BLaER1 (cell line): Measurements from ENCODE around the gene DCLRE1B.

Source experiments
- H3K27ac ChIP-seq: shearing (Covaris generic); formaldehyde crosslinking; 2 replicates; pipeline ENCODE4 v1.8.1; 2022
- H3K27me3 ChIP-seq: shearing (Covaris generic); formaldehyde crosslinking; 2 replicates; pipeline ENCODE4 v1.8.1; 2022
- H3K36me3 ChIP-seq: shearing (Covaris generic); formaldehyde crosslinking; 2 replicates; pipeline ENCODE4 v1.8.1; 2022
- H3K4me1 ChIP-seq: shearing (Covaris generic); formaldehyde crosslinking; 2 replicates; pipeline ENCODE4 v1.8.1; 2022
- H3K4me2 ChIP-seq: shearing (Covaris generic); formaldehyde crosslinking; 2 replicates; pipeline ENCODE4 v1.8.1; 2022
- H3K4me3 ChIP-seq: shearing (Covaris generic); formaldehyde crosslinking; 2 replicates; pipeline ENCODE4 v1.8.1; 2022
- H3K9ac ChIP-seq: shearing (Covaris generic); formaldehyde crosslinking; 2 replicates; pipeline ENCODE4 v1.8.1; 2022
- H3K9me3 ChIP-seq: shearing (Covaris generic); formaldehyde crosslinking; 2 replicates; pipeline ENCODE4 v1.8.1; 2022
- H4K20me1 ChIP-seq: shearing (Covaris generic); formaldehyde crosslinking; 2 replicates; pipeline ENCODE4 v1.8.1; 2022
- Cebpa-rat ChIP-seq: shearing (Covaris generic); IDR thresholded peaks from 2 replicates; pipeline ENCODE4 v1.8.1; 2022

Gene DCLRE1B

DNA sequence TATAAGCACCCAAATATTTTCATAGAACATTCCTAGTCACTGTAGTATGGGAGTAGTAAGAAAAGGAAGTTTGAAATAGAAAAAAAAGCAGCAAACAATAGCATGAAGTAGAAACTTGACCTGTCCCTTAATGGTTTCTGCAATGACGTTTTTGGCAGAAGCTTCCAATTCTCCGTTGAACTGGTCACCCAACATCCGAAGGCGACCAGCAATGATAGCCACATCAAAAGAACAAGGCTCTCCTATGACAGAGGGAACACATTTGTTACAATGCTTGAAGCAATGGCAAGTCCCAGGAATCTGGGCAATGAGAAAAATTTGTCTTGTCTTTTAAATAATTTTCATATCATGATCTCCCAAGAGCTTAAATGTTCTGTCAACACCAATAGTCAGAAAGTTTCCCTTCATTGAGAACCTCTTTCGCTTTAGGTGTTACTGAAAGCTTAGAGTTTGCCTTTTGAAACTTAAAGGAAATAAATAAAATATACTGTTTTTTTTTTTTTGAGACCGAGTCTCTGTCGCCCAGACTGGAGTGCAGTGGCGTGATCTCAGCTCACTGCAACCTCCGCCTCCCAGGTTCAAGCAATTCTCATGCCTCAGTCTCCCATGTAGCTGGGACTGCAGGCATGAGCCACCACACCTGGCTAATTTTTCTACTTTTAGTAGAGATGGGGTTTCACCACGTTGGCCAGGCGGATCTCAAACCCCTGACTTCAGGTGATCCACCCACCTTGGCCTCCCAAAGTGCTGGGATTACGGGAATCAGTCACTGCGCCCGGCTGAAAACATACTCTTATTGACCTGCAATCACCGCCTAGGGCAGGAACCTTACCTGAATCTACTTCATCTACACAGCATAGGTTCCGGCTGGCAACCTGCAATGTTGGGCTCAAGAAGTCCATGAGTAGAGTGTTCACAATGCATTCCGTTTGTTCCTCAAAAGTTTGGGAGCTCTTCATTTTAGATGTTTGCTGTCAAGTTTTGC, 18.4 kb upstream of the DCLRE1B start:
- Histone ChIP-seq H3K9me3 (no peaks in the 10 kb centered on the region), H3K27ac (no peak overlapping the region), H3K4me2 (no peak overlapping the region), H3K4me3 (no peak overlapping the region), H4K20me1 (no peaks in the 10 kb centered on the region), H3K4me1 (peaks cover 11% of the 10 kb centered on the region), H3K36me3 (no peaks in the 10 kb centered on the region), H3K9ac (no peak overlapping the region), H3K27me3 (no peaks in the 10 kb centered on the region)
- no peak for TF ChIP-seq Cebpa-rat

DNA sequence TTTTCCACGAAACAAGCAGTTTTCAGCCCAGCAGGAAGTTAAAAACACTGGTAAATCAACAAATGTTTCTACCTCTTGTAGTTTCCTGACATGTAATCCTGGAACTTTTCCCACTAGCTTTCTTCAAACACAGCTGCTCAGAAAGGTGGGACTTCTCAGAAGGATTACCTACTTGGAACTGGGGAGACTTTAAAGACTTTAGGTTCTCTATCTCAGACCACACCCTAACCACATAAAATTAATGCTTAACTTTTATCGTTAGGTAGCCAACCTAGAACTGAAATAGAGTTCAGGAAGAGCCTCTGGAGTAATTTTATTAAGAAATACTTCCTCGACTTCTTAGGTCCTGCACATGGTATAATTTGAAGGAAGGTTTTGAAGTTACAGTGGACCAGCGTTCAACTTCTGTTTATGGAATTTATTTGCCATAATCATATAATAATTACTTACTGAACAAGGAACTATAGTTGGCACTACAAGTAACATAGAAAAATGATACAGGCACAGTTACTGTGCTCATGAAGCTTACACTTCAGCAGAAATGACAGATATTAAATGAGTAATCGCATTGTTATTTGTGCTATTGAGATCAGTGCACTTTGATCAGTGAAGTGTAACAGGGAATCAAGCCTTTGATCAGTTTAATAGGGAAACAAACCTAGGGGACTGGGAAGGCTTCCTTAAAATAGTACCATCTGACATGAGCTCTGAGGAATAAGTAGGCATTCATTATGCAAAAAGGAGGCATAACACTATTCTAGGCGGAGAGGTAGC, 17.5 kb upstream of the DCLRE1B start, which contains the start of gene BCL2L15:
Gene BCL2L15 (minus strand): TSS at position 180 of the 774 bp plus-strand sequence. CDS start 206 bp downstream, outside the sequence.
- no peaks in the 10 kb centered on the region for H4K20me1 ChIP-seq
- peaks cover 18% of the 10 kb centered on the region for H3K4me1 ChIP-seq
- no peaks in the 10 kb centered on the region for H3K9me3 ChIP-seq
- no peak within 1 kb of the TSS for H3K4me3 ChIP-seq
- no peaks in the 10 kb centered on the region for H3K27me3 ChIP-seq
- H3K36me3 ChIP-seq = no peaks in the 10 kb centered on the region
- no peak within 1 kb of the TSS for H3K4me2 ChIP-seq
- no peak for TF ChIP-seq Cebpa-rat
- no peak within 1 kb of the TSS for H3K9ac ChIP-seq
- no peak within 1 kb of the TSS for H3K27ac ChIP-seq

DNA sequence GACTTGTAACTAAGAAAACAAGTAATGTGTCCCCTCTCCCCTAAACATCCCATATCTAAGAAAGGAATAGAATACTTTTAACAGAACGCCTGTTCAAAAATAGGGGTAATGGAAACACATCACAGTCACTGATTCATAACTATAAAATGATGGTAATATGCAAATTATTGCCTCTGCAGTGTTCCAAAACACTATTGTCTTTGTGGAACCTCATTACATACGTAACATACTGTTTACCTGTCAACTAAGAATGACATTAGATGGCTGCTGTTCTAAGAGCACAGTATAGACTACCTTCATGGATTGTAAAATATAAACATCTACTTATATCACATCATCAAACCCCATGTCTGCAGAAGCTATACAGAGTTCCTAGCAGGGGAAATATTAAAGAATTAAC, 14.3 kb upstream of the DCLRE1B start:
- Histone ChIP-seq H3K4me1 (peaks cover 14% of the 10 kb centered on the region), H3K9ac (no peak overlapping the region), H3K4me3 (no peak overlapping the region), H3K27ac (no peak overlapping the region), H4K20me1 (no peaks in the 10 kb centered on the region), H3K4me2 (no peak overlapping the region), H3K36me3 (peaks cover 22% of the 10 kb centered on the region), H3K27me3 (no peaks in the 10 kb centered on the region), H3K9me3 (no peaks in the 10 kb centered on the region)
- no peak for TF ChIP-seq Cebpa-rat

DNA sequence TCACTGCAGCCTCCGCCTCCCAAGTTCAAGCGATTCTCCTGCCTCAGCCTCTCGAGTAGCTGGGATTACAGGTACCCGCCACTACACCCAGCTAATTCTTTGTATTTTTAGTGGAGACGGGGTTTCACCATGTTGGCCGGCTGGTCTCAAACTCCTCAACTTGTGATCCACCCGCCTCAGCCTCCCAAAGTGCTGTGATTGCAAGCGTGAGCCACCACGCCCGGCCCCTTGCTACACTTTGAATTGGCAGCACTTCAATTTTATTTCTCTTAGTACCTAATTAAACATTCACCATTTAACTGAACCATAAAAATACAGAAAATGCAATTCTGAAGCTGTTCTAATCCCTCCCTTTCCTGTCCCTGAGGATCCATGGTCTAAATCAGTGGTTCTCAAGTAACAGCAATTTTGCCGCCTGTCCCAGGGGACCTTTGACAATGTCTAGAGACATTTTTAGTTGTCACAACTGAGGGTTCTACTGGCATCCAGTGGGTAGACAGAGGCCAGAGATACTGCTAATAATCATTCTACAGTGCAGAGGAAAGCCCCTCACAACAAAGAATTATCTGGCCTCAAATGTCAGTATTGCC, 13.4 kb upstream of the DCLRE1B start:
- Histone ChIP-seq H3K9me3 (no peaks in the 10 kb centered on the region), H3K4me3 (no peak overlapping the region), H3K27ac (no peak overlapping the region), H4K20me1 (no peaks in the 10 kb centered on the region), H3K27me3 (no peaks in the 10 kb centered on the region), H3K4me2 (peak overlapping the region; percentile 63), H3K36me3 (peaks cover 31% of the 10 kb centered on the region), H3K9ac (no peak overlapping the region), H3K4me1 (peaks cover 14% of the 10 kb centered on the region)
- no peak for TF ChIP-seq Cebpa-rat

DNA sequence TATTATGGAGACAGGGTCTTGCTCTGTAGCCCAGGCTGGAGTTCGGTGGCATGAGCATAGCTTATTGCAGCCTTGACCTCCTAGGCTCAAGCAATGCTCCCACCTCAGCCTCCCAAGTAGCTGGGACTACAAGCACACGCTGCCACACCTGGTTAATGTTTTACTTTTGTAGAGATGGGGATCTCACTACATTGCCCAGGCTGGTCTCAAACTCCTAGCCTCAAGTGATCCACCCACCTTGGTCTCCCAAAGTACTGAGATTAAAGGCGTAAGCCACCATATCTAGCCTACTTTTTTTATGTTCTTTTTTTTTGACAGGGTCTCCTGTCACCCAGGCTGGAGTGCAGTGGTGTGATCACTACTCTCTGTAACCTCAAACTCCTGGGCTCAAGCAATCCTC, 11.9 kb upstream of the DCLRE1B start:
- no peak for TF ChIP-seq Cebpa-rat

DNA sequence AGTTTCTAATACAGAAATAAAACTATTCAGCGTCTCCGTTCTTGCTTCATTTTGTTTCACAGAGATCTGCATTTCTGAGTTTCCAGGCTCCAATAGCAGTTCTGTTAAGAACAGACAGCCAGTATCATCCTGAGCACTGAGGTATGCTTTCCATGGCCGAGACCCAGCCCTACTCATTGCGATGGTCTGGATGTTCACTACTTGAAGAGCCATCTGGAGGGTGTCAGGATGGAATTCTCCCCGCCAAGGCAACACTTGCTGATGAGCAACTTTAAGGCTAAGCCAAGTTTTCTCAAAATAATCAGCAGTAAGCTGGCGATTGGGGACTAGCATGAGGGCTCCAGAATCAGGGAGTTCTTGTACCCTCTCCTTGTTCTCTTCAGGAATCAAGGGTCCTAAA, 10.0 kb upstream of the DCLRE1B start:
- no peaks in the 10 kb centered on the region for H3K27me3 ChIP-seq
- H3K27ac ChIP-seq = no peak overlapping the region
- H3K4me3 ChIP-seq = no peak overlapping the region
- H3K4me2 ChIP-seq = no peak overlapping the region
- no peaks in the 10 kb centered on the region for H4K20me1 ChIP-seq
- peaks cover 14% of the 10 kb centered on the region for H3K4me1 ChIP-seq
- no peaks in the 10 kb centered on the region for H3K9me3 ChIP-seq
- H3K36me3 ChIP-seq = peaks cover 65% of the 10 kb centered on the region
- no peak overlapping the region for H3K9ac ChIP-seq
- TF ChIP-seq Cebpa-rat = no peak

More for the DNA sequence above, 11.9 kb upstream of the DCLRE1B start:
- no peak overlapping the region for H3K4me3 ChIP-seq
- no peaks in the 10 kb centered on the region for H3K27me3 ChIP-seq
- no peak overlapping the region for H3K27ac ChIP-seq
- H4K20me1 ChIP-seq = no peaks in the 10 kb centered on the region
- no peak overlapping the region for H3K9ac ChIP-seq
- peaks cover 47% of the 10 kb centered on the region for H3K36me3 ChIP-seq
- H3K4me1 ChIP-seq = peaks cover 14% of the 10 kb centered on the region
- H3K4me2 ChIP-seq = no peak overlapping the region
- no peaks in the 10 kb centered on the region for H3K9me3 ChIP-seq

DNA sequence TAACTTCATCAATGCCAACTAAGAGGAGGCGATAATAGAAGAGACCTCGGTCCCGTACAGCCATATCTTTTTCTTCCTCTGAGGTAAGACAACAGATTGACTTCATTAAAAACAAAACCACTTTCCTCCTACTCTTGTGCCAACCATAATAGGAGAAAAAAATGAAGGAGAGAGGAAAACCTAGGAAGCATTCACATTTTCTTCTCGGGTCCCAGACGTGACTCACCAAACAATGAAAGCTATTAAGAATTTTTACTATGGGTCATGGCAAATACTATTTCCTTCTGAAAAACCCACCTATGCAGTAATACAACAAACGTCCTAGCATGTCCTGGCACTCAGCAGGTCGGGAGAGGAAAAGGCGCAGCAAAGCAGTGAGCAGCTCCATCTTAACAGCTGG, 9.2 kb upstream of the DCLRE1B start:
- H3K9ac ChIP-seq = no peak overlapping the region
- no peaks in the 10 kb centered on the region for H3K27me3 ChIP-seq
- no peak overlapping the region for H3K4me2 ChIP-seq
- no peak for TF ChIP-seq Cebpa-rat
- no peak overlapping the region for H3K4me3 ChIP-seq
- H3K4me1 ChIP-seq = peaks cover 14% of the 10 kb centered on the region
- H3K9me3 ChIP-seq = no peaks in the 10 kb centered on the region
- H3K36me3 ChIP-seq = peaks cover 74% of the 10 kb centered on the region
- H3K27ac ChIP-seq = no peak overlapping the region
- no peaks in the 10 kb centered on the region for H4K20me1 ChIP-seq

DNA sequence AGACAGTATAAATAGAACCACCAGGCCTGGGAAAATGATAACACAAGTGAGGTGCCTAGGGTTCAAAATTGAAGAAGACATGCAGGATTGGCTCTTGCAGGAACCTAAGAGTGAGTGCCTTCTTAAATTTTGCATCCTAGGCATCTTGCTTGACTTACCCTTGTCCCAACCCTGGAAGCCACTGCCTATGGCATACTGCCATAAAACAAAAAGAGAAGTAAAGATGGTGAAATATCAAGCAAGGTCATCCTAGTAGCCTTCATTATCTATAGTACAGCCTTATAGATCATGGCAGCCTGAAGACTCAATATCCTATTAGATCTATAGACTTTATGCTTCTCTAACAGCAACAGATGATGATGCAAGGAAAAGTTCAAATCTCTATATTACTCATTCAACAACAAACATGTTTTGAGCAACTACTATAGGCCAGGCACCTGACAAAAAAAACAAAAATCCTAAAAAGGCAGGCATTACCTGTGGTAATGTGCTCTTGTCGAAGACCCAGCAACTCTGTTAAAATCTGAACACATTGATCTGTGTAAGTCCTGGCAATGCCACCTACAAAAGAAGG, 6.8 kb upstream of the DCLRE1B start:
- no peaks in the 10 kb centered on the region for H3K9me3 ChIP-seq
- no peak overlapping the region for H3K4me3 ChIP-seq
- H4K20me1 ChIP-seq = no peaks in the 10 kb centered on the region
- H3K9ac ChIP-seq = no peak overlapping the region
- H3K27ac ChIP-seq = no peak overlapping the region
- TF ChIP-seq Cebpa-rat = no peak
- no peak overlapping the region for H3K4me2 ChIP-seq
- H3K27me3 ChIP-seq = no peaks in the 10 kb centered on the region
- peaks cover 89% of the 10 kb centered on the region for H3K36me3 ChIP-seq
- peaks cover 16% of the 10 kb centered on the region for H3K4me1 ChIP-seq

DNA sequence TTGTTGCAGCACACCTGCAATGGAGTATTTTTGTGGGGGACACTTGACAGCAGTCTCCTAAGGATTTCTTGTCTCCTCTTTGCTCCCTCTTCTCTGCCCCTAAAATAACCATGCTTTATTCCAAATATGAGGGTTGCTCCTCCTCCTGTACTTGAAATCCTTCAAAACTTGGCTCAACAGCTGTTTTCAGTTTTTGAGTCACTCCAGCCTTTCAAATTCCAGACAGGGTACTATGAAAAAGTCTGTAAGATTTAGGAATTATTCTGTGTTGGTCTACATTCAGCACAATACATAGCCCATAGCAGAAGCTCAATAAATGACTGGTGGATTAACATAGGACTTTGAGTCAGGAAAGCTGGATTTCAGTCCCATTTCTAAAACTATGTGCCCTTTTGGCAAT, 6.0 kb upstream of the DCLRE1B start:
- Histone ChIP-seq H3K36me3 (peaks cover 85% of the 10 kb centered on the region), H3K4me1 (peaks cover 24% of the 10 kb centered on the region), H3K27me3 (no peaks in the 10 kb centered on the region), H3K4me2 (no peak overlapping the region), H3K9ac (no peak overlapping the region), H3K9me3 (no peaks in the 10 kb centered on the region), H3K27ac (no peak overlapping the region), H3K4me3 (no peak overlapping the region), H4K20me1 (no peaks in the 10 kb centered on the region)
- TF ChIP-seq Cebpa-rat = no peak
